Ovary (tissue), 9 donors: Measurements from ENCODE around the gene SPTSSA. TPM values are rescaled to one million over a fixed set of nuclear protein-coding genes. Genes with fewer than 3 reads are reported as not detected.

Experiments
- DNase-seq, 5 donors: peaks; one replicate each; pipeline ENCODE4 v3.0.0-alpha.2; 2019 to 2020
- H3K27ac ChIP-seq, 2 donors: fragments of 200-600 bp; one replicate each; pipeline versions ENCODE4 v1.5.1 to v1.8.0; 2019 to 2022
- H3K27me3 ChIP-seq: fragments of 200-600 bp; one replicate; pipeline ENCODE4 v1.8.0; 2022
- H3K36me3 ChIP-seq: fragments of 200-600 bp; sonication (generic); one replicate; pipeline ENCODE4 v1.5.1; 2019
- H3K4me1 ChIP-seq: one replicate; pipeline ENCODE4 v1.8.1; 2013; ENCODE audit warnings: mild to moderate bottlenecking, moderate library complexity; ENCODE audit not compliant: insufficient read depth
- H3K4me3 ChIP-seq: fragments of 200-600 bp; sonication (generic); one replicate; pipeline ENCODE4 v1.5.1; 2017
- H3K9me3 ChIP-seq, 2 donors: fragments of 200-600 bp in 1 of 2; sonication (generic) in 1 of 2; one replicate each; pipeline versions ENCODE4 v1.5.1 to v1.8.1; 2013 to 2019; ENCODE audit warnings: mild to moderate bottlenecking in 1 of 2, moderate library complexity in 1 of 2
- CTCF ChIP-seq, 3 donors: fragments of 450-650 bp in 2 of 3; fragments of 200-600 bp in 1 of 3; IDR thresholded peaks; one replicate each; pipeline versions ENCODE4 v1.5.1 to v1.8.0; 2016 to 2022; ENCODE audit warnings: antibody characterized with exemption in 3 of 3, mild to moderate bottlenecking in 1 of 3
- EP300 ChIP-seq: sonication (generic); formaldehyde crosslinking; IDR thresholded peaks from one replicate; pipeline ENCODE4 v1.6.1; 2017; ENCODE audit warnings: antibody characterized with exemption
- POLR2A ChIP-seq: fragments of 450-650 bp; IDR thresholded peaks from one replicate; pipeline ENCODE4 v1.6.1; 2017; ENCODE audit warnings: antibody characterized with exemption, mild to moderate bottlenecking, moderate library complexity
- WGBS, 3 donors: extraction: QIAGEN DNeasy Blood & Tissue Kit in 1 of 3; methylation state at CpG; one replicate each; pipeline versions ENCODE4 v1.1.5 to v1.1.7; 2013 to 2017; 5-methylcytosine and 5-hydroxymethylcytosine counted together
- intact Hi-C, 4 donors: fragments of 100-400 bp; cut with DNase I; formaldehyde crosslinking; loops; one replicate each; pipeline versions ENCODE4 v1.11.0 to v1.15.1; 2022 to 2023
- polyA plus RNA-seq, 2 donors: library from polyadenylated mRNA; stranded (reverse); fragments of 200-250 nt in 1 of 2; fragments of 350-450 nt in 1 of 2; fragmentation: Illumina TruSeq in 1 of 2; extraction: RNeasy Lipid Tissue Mini Kit (QIAGEN cat#74804) in 1 of 2; gene quantifications; one replicate each; pipeline ENCODE4 v1.2.3, GENCODE V29; 2013 to 2014
- total RNA-seq, 7 donors: library from RNA; depleted of rRNA in 2 of 7; stranded (reverse); fragments of >200 nt in 2 of 7; fragmentation: NEBNext Ultra II Directional in 3 of 7; extraction: Animal tissue kit (Norgen Biotek cat#: 25700) in 3 of 7; gene quantifications; one replicate each; pipeline versions ENCODE4 v1.1.0 to v1.2.4, GENCODE V29; 2016 to 2023
- donor health status: DM: no; HTN: no; CAD: no; lungs with moderate emphysema.
- donor health status: DM: no; HTN: no; CAD: no.
- donor health status: Bipolar disorder and iron deficiency.
- donor health status: DM: yes; HTN: yes; CAD: no.
- donor health status: DM: no; HTN: no; CAD: no.
- donor health status: DM: yes; HTN: yes; CAD: no.

SPTSSA gene
- total and polyA plus RNA-seq, 9 donors, result 18.9 to 36.1 (median 24.1) TPM

GRCh38 chr14:34424488-34424887, 37.6 kb downstream of the SPTSSA start:
- no peak for TF ChIP-seq CTCF (IDR thresholded peaks at IDR 0.05)
- no peak for TF ChIP-seq POLR2A
- TF ChIP-seq EP300, result no peak
- no peak overlapping the region for H3K27ac ChIP-seq
- no peaks in the 10 kb centered on the region for H3K9me3 ChIP-seq
- no peaks in the 10 kb centered on the region for H3K4me1 ChIP-seq
- DNase-seq, result no peak
- H3K27me3 ChIP-seq, result no peaks in the 10 kb centered on the region
- WGBS, 3 donors, result 85 to 88% (median 88%) methylated on average over 2 of the region's 2 CpGs
- intact Hi-C loops, result no loop called here
- no peak overlapping the region for H3K4me3 ChIP-seq
- H3K36me3 ChIP-seq, result no peaks in the 10 kb centered on the region

GRCh38 chr14:34423445-34423844, 38.6 kb downstream of the SPTSSA start:
- intact Hi-C loops, result no loop called here

GRCh38 chr14:34420547-34421150, 41.4 kb downstream of the SPTSSA start:
- Histone ChIP-seq H3K9me3 (no peaks in the 10 kb centered on the region), H3K4me1 (no peaks in the 10 kb centered on the region), H3K36me3 (no peaks in the 10 kb centered on the region), H3K27ac (no peak overlapping the region), H3K4me3 (no peak overlapping the region), H3K27me3 (no peaks in the 10 kb centered on the region)
- 94 to 98% (median 94%) methylated on average over 6 of the region's 6 CpGs for WGBS, 3 donors
- TF ChIP-seq EP300 (no peak), POLR2A (no peak), CTCF (IDR thresholded peaks at IDR 0.05) (no peak)
- intact Hi-C loops, result no loop called here
- no peak for DNase-seq

More at GRCh38 chr14:34423445-34423844, 38.6 kb downstream of the SPTSSA start:
- no peak overlapping the region for H3K27ac ChIP-seq
- WGBS, 3 donors, result 77 to 86% (median 80%) methylated on average over 2 of the region's 2 CpGs
- DNase-seq, result no peak
- no peaks in the 10 kb centered on the region for H3K36me3 ChIP-seq
- no peaks in the 10 kb centered on the region for H3K4me1 ChIP-seq
- TF ChIP-seq CTCF (IDR thresholded peaks at IDR 0.05), result no peak
- TF ChIP-seq POLR2A, result no peak
- no peak for TF ChIP-seq EP300
- H3K4me3 ChIP-seq, result no peak overlapping the region
- no peaks in the 10 kb centered on the region for H3K9me3 ChIP-seq
- no peaks in the 10 kb centered on the region for H3K27me3 ChIP-seq

- no peak for DNase-seq
- H3K9me3 ChIP-seq, result peaks cover 0 to 7% of the 10 kb centered on the region in 2 donors
- H3K4me3 ChIP-seq, result no peak overlapping the region
- no peaks in the 10 kb centered on the region for H3K4me1 ChIP-seq
- intact Hi-C loops, result no loop called here
- no peaks in the 10 kb centered on the region for H3K27me3 ChIP-seq
- no peaks in the 10 kb centered on the region for H3K36me3 ChIP-seq
- TF ChIP-seq CTCF (IDR thresholded peaks at IDR 0.05) (no peak), EP300 (no peak), POLR2A (no peak)
- H3K27ac ChIP-seq, result no peak overlapping the region
- 86 to 93% (median 93%) methylated on average over 2 of the region's 2 CpGs for whole genome bisulfite sequencing, 3 donors
Measured at GRCh38 chr14:34409721-34410120, 52.3 kb downstream of the SPTSSA start.
